Stimulated activated naive B cell treated with anti-CD40 and anti-IgM and Interleukin-4, amounts not matched to agents 10 μg/mL and 1 μg/mL and 100 μg/mL, for 72 hours (primary cell): Measurements from ENCODE around the gene OR10A7.
"Not testable (repeated sequence)": the region's sequence is repeated elsewhere in the genome, so short reads cannot be mapped to it uniquely, and the experiment has no call there.

Experiments used
- ATAC-seq, 2 donors: fragments of 150-1000 bp; cut with Tn5 transposase; replicated peaks; 2 replicates each; pipeline ENCODE4 v1.10.0; 2021; ENCODE audit warnings: moderate library complexity in 1 of 2
- DNase-seq: peaks from one replicate; pipeline ENCODE4 v3.0.0; 2021
- H3K27ac Mint-ChIP-seq: one replicate; pipeline ENCODE4 v1.8.0; 2022; ENCODE audit warnings: mild to moderate bottlenecking, mixed read lengths
- H3K27me3 Mint-ChIP-seq, 2 donors: one replicate each; pipeline ENCODE4 v1.8.0; 2022; ENCODE audit warnings: mixed read lengths in 2 of 2
- H3K36me3 Mint-ChIP-seq, 2 donors: one replicate each; pipeline ENCODE4 v1.8.0; 2022; ENCODE audit warnings: mixed read lengths in 2 of 2, mild to moderate bottlenecking in 1 of 2
- H3K4me1 Mint-ChIP-seq, 2 donors: one replicate each; pipeline ENCODE4 v1.8.0; 2022; ENCODE audit warnings: mixed read lengths in 2 of 2, mild to moderate bottlenecking in 1 of 2
- H3K4me3 Mint-ChIP-seq, 2 donors: one replicate each; pipeline ENCODE4 v1.8.0; 2022; ENCODE audit warnings: mild to moderate bottlenecking in 2 of 2, mixed read lengths in 2 of 2, moderate library complexity in 1 of 2
- H3K9me3 Mint-ChIP-seq, 2 donors: one replicate each; pipeline ENCODE4 v1.8.0; 2022; ENCODE audit warnings: mixed read lengths in 2 of 2, mild to moderate bottlenecking in 1 of 2

Gene OR10A7

GRCh38 chr12:55220725-55221124 is at the start of gene OR10A7:
TSS of gene OR10A7 (plus strand) at chr12:55221025. CDS start at chr12:55221025, 0 bp downstream.
- Mint-ChIP-seq H3K27ac (no peak within 1 kb of the TSS), H3K36me3 (no peaks in the 10 kb centered on the region)

GRCh38 chr12:55171445-55171844 is 49.4 kb upstream of the OR10A7 start:
- no peak overlapping the region for H3K4me3 Mint-ChIP-seq
- ATAC-seq (no peak), DNase-seq (no peak)
- H3K36me3 Mint-ChIP-seq = no peaks in the 10 kb centered on the region
- H3K27me3 Mint-ChIP-seq = peaks cover 29 to 33% of the 10 kb centered on the region in 2 donors
- no peaks in the 10 kb centered on the region for H3K4me1 Mint-ChIP-seq
- peaks cover 0 to 3% of the 10 kb centered on the region in 2 donors for H3K9me3 Mint-ChIP-seq
- H3K27ac Mint-ChIP-seq = no peak overlapping the region

More at GRCh38 chr12:55220725-55221124, at the start of gene OR10A7:
- DNase-seq = no peak
- Mint-ChIP-seq H3K9me3 (peaks cover 0 to 2% of the 10 kb centered on the region in 2 donors), H3K4me1 (no peaks in the 10 kb centered on the region), H3K27me3 (peaks cover 19 to 20% of the 10 kb centered on the region in 2 donors), H3K4me3 (no peak within 1 kb of the TSS)
- ATAC-seq = no peak

GRCh38 chr12:55171846-55172245 is 49.0 kb upstream of the OR10A7 start:
- H3K27me3 Mint-ChIP-seq = peaks cover 29 to 33% of the 10 kb centered on the region in 2 donors
- H3K4me1 Mint-ChIP-seq, H3K27ac Mint-ChIP-seq, DNase-seq, H3K36me3 Mint-ChIP-seq, ATAC-seq, H3K9me3 Mint-ChIP-seq, H3K4me3 Mint-ChIP-seq: not testable (repeated sequence)

GRCh38 chr12:55172686-55173085 is 48.1 kb upstream of the OR10A7 start:
- peaks cover 27 to 30% of the 10 kb centered on the region in 2 donors for H3K27me3 Mint-ChIP-seq
- no peak overlapping the region for H3K27ac Mint-ChIP-seq
- DNase-seq (no peak), ATAC-seq (no peak)
- no peak overlapping the region for H3K4me3 Mint-ChIP-seq
- no peaks in the 10 kb centered on the region for H3K4me1 Mint-ChIP-seq
- H3K9me3 Mint-ChIP-seq = peaks cover 0 to 3% of the 10 kb centered on the region in 2 donors
- H3K36me3 Mint-ChIP-seq = no peaks in the 10 kb centered on the region

- ATAC-seq (no peak), DNase-seq (no peak)
- no peaks in the 10 kb centered on the region for H3K4me1 Mint-ChIP-seq
- H3K27me3 Mint-ChIP-seq = peaks cover 33 to 38% of the 10 kb centered on the region in 2 donors
- no peak overlapping the region for H3K4me3 Mint-ChIP-seq
- H3K9me3 Mint-ChIP-seq = peaks cover 6 to 7% of the 10 kb centered on the region in 2 donors
- no peak overlapping the region for H3K27ac Mint-ChIP-seq
- no peaks in the 10 kb centered on the region for H3K36me3 Mint-ChIP-seq
These were observed 47.4 kb upstream of the OR10A7 start for GRCh38 chr12:55173456-55173855.

- DNase-seq (no peak), ATAC-seq (no peak)
- no peaks in the 10 kb centered on the region for H3K36me3 Mint-ChIP-seq
- no peak overlapping the region for H3K27ac Mint-ChIP-seq
- peaks cover 0 to 2% of the 10 kb centered on the region in 2 donors for H3K9me3 Mint-ChIP-seq
- H3K4me3 Mint-ChIP-seq = no peak overlapping the region
- peaks cover 14 to 27% of the 10 kb centered on the region in 2 donors for H3K27me3 Mint-ChIP-seq
- H3K4me1 Mint-ChIP-seq = no peaks in the 10 kb centered on the region
These were observed 32.3 kb upstream of the OR10A7 start for GRCh38 chr12:55188573-55188972.

- H3K27ac Mint-ChIP-seq = no peak overlapping the region
- ATAC-seq (peak; percentile 87 to 88), DNase-seq (peak; percentile 36)
- peaks cover 0 to 2% of the 10 kb centered on the region in 2 donors for H3K9me3 Mint-ChIP-seq
- no peak overlapping the region for H3K4me3 Mint-ChIP-seq
- H3K36me3 Mint-ChIP-seq = no peaks in the 10 kb centered on the region
- H3K27me3 Mint-ChIP-seq = peaks cover 18 to 29% of the 10 kb centered on the region in 2 donors
- H3K4me1 Mint-ChIP-seq = no peaks in the 10 kb centered on the region
These were observed 31.8 kb upstream of the OR10A7 start for GRCh38 chr12:55188974-55189556.

GRCh38 chr12:55194382-55194781 is 26.4 kb upstream of the OR10A7 start:
- no peaks in the 10 kb centered on the region for H3K36me3 Mint-ChIP-seq
- H3K9me3 Mint-ChIP-seq = peaks cover 0 to 4% of the 10 kb centered on the region in 2 donors
- no peak overlapping the region for H3K4me3 Mint-ChIP-seq
- DNase-seq (no peak), ATAC-seq (no peak)
- no peak overlapping the region for H3K27ac Mint-ChIP-seq
- peaks cover 36 to 45% of the 10 kb centered on the region in 2 donors for H3K27me3 Mint-ChIP-seq
- H3K4me1 Mint-ChIP-seq = no peaks in the 10 kb centered on the region

- Mint-ChIP-seq H3K4me1 (no peaks in the 10 kb centered on the region), H3K4me3 (no peak overlapping the region), H3K27me3 (peaks cover 25 to 33% of the 10 kb centered on the region in 2 donors), H3K27ac (no peak overlapping the region), H3K36me3 (no peaks in the 10 kb centered on the region), H3K9me3 (peaks cover 0 to 2% of the 10 kb centered on the region in 2 donors)
- DNase-seq (no peak), ATAC-seq (no peak)
These were observed 5.7 kb downstream of the OR10A7 start for GRCh38 chr12:55226523-55226922.

GRCh38 chr12:55227643-55228042 is 6.8 kb downstream of the OR10A7 start:
- H3K9me3 Mint-ChIP-seq = peaks cover 0 to 2% of the 10 kb centered on the region in 2 donors
- no peaks in the 10 kb centered on the region for H3K4me1 Mint-ChIP-seq
- DNase-seq (no peak), ATAC-seq (no peak)
- no peak overlapping the region for H3K27ac Mint-ChIP-seq
- H3K36me3 Mint-ChIP-seq = no peaks in the 10 kb centered on the region
- H3K27me3 Mint-ChIP-seq = peaks cover 16 to 32% of the 10 kb centered on the region in 2 donors
- no peak overlapping the region for H3K4me3 Mint-ChIP-seq

- DNase-seq (no peak), ATAC-seq (no peak)
- H3K27me3 Mint-ChIP-seq = peaks cover 26 to 38% of the 10 kb centered on the region in 2 donors
- H3K4me3 Mint-ChIP-seq = no peak within 1 kb of the TSS
- H3K4me1 Mint-ChIP-seq = no peaks in the 10 kb centered on the region
- H3K27ac Mint-ChIP-seq = no peak within 1 kb of the TSS
- no peaks in the 10 kb centered on the region for H3K9me3 Mint-ChIP-seq
- no peaks in the 10 kb centered on the region for H3K36me3 Mint-ChIP-seq
These were observed 23.5 kb downstream of the OR10A7 start, which contains the start of gene OR6C74 for GRCh38 chr12:55244309-55244708. TSS of gene OR6C74 (plus strand) at chr12:55244609. CDS start at chr12:55247288, 2,679 bp downstream.

- Mint-ChIP-seq H3K4me3 (no peak overlapping the region), H3K9me3 (no peaks in the 10 kb centered on the region), H3K36me3 (no peaks in the 10 kb centered on the region), H3K27me3 (peaks cover 22 to 40% of the 10 kb centered on the region in 2 donors), H3K4me1 (no peaks in the 10 kb centered on the region), H3K27ac (no peak overlapping the region)
- ATAC-seq = no peak
- no peak for DNase-seq
These were observed 25.3 kb downstream of the OR10A7 start for GRCh38 chr12:55246159-55246558.

GRCh38 chr12:55250944-55251343 is 30.1 kb downstream of the OR10A7 start:
- Mint-ChIP-seq H3K4me3 (no peak overlapping the region), H3K27ac (no peak overlapping the region), H3K36me3 (no peaks in the 10 kb centered on the region), H3K9me3 (no peaks in the 10 kb centered on the region), H3K4me1 (no peaks in the 10 kb centered on the region), H3K27me3 (peaks cover 7 to 17% of the 10 kb centered on the region in 2 donors)
- DNase-seq (no peak), ATAC-seq (no peak)

GRCh38 chr12:55253281-55253680 is 32.5 kb downstream of the OR10A7 start:
- DNase-seq (no peak), ATAC-seq (no peak)
- Mint-ChIP-seq H3K9me3 (no peaks in the 10 kb centered on the region), H3K4me3 (no peak overlapping the region), H3K27me3 (peaks cover 13 to 14% of the 10 kb centered on the region in 2 donors), H3K27ac (no peak overlapping the region), H3K4me1 (no peaks in the 10 kb centered on the region), H3K36me3 (no peaks in the 10 kb centered on the region)

- Mint-ChIP-seq H3K4me3 (no peak overlapping the region), H3K36me3 (no peaks in the 10 kb centered on the region), H3K27ac (no peak overlapping the region), H3K27me3 (peaks cover 9 to 12% of the 10 kb centered on the region in 2 donors), H3K9me3 (no peaks in the 10 kb centered on the region), H3K4me1 (no peaks in the 10 kb centered on the region)
- ATAC-seq = no peak
- DNase-seq = no peak
These were observed 36.0 kb downstream of the OR10A7 start for GRCh38 chr12:55256831-55257230.
